ENCODE results near the gene MYH9.

The MYH9 gene

GRCh38 chr22:36239401-36240171 lies 148.2 kb downstream of the MYH9 start, which contains the start of gene APOL2:
Gene APOL2 (minus strand): TSS chr22:36239527. CDS start chr22:36233162, 6,365 bp downstream.
- peak; percentile 94 for DNase-seq

GRCh38 chr22:36239150-36239400 lies 148.7 kb downstream of the MYH9 start:
- no peak for DNase-seq

GRCh38 chr22:36238373-36239149 lies 149.2 kb downstream of the MYH9 start:
- no peak for DNase-seq

- DNase-seq: no peak
Observed at GRCh38 chr22:36237462-36238372, 150.1 kb downstream of the MYH9 start.

GRCh38 chr22:36236388-36237319 lies 151.1 kb downstream of the MYH9 start:
- no peak for DNase-seq

- no peak for DNase-seq
Observed at GRCh38 chr22:36235585-36235984, 152.2 kb downstream of the MYH9 start.

GRCh38 chr22:36234919-36235318 lies 152.8 kb downstream of the MYH9 start:
- no peak for DNase-seq

- no peak for DNase-seq
Observed at GRCh38 chr22:36234213-36234612, 153.6 kb downstream of the MYH9 start.

GRCh38 chr22:36233796-36234195 lies 154.0 kb downstream of the MYH9 start:
- no peak for DNase-seq

GRCh38 chr22:36232715-36233401 lies 154.9 kb downstream of the MYH9 start:
- DNase-seq: no peak

All from right hindlimb (tissue), 1 donor.